HG02571 (cell line): Measurements from ENCODE around the gene STKLD1.

ENCODE experiments used
- ATAC-seq: cut with Tn5 transposase; IDR thresholded peaks from one replicate; pipeline ENCODE4 v1.9.1; 2021; ENCODE audit warnings: mild to moderate bottlenecking, moderate library complexity; ENCODE audit not compliant: unreplicated experiment

Gene STKLD1

GRCh38 chr9:133405508-133406438, 29.6 kb downstream of the STKLD1 start:
- no peak for ATAC-seq

GRCh38 chr9:133406480-133407307, 30.5 kb downstream of the STKLD1 start:
- no peak for ATAC-seq

GRCh38 chr9:133408042-133408441, 31.9 kb downstream of the STKLD1 start:
- no peak for ATAC-seq

- no peak for ATAC-seq
Measured at GRCh38 chr9:133415170-133415569, 39.0 kb downstream of the STKLD1 start.

- ATAC-seq = peak; percentile 65
Measured at GRCh38 chr9:133417541-133418461, 41.6 kb downstream of the STKLD1 start, which contains the start of gene REXO4. REXO4 (minus strand) TSS chr9:133418010; CDS start chr9:133417844, 166 bp downstream.

- ATAC-seq = no peak
Measured at GRCh38 chr9:133419005-133419404, 42.8 kb downstream of the STKLD1 start.

GRCh38 chr9:133420392-133420827, 44.2 kb downstream of the STKLD1 start:
- no peak for ATAC-seq

- ATAC-seq = no peak
Measured at GRCh38 chr9:133421615-133422542, 45.7 kb downstream of the STKLD1 start, which contains the start of gene ADAMTS13. ADAMTS13 (plus strand) TSS chr9:133422367; CDS start chr9:133422444, 77 bp downstream.

- ATAC-seq = no peak
Measured at GRCh38 chr9:133423216-133423615, 47.0 kb downstream of the STKLD1 start.

- no peak for ATAC-seq
Measured at GRCh38 chr9:133424187-133424586, 48.0 kb downstream of the STKLD1 start.

GRCh38 chr9:133425049-133425632, 49.0 kb downstream of the STKLD1 start:
- no peak for ATAC-seq

GRCh38 chr9:133426011-133426410, 49.8 kb downstream of the STKLD1 start:
- ATAC-seq = no peak

- no peak for ATAC-seq
Measured at GRCh38 chr9:133427658-133428348, 51.6 kb downstream of the STKLD1 start.

GRCh38 chr9:133428617-133429101, 52.5 kb downstream of the STKLD1 start:
- ATAC-seq = no peak

GRCh38 chr9:133429214-133429613, 53.0 kb downstream of the STKLD1 start:
- ATAC-seq = no peak

GRCh38 chr9:133429641-133430161, 53.5 kb downstream of the STKLD1 start:
- no peak for ATAC-seq

- no peak for ATAC-seq
Measured at GRCh38 chr9:133430244-133430643, 54.1 kb downstream of the STKLD1 start.

GRCh38 chr9:133433351-133433843, 57.2 kb downstream of the STKLD1 start:
- ATAC-seq = no peak
